RWPE2 (cell line): Measurements from ENCODE around the gene TMEM108.

Experiments used
- ATAC-seq: fragments of 200-7000 bp; cut with Tn5 transposase; 3 replicates; pipeline ENCODE4 v1.9.1; 2021; ENCODE audit warnings: low read depth
- DNase-seq: peaks from one replicate; pipeline ENCODE4 v3.0.0-alpha.2; 2020; ENCODE audit warnings: low spot score
- H3K27ac ChIP-seq: fragments of 450-650 bp; 2 replicates; pipeline ENCODE4 v1.5.1; 2017; ENCODE audit warnings: mild to moderate bottlenecking; ENCODE audit not compliant: poor library complexity, severe bottlenecking
- H3K27me3 ChIP-seq: fragments of 250-450 bp; sonication (Bioruptor Pico); 2 replicates; pipeline ENCODE4 v1.5.1; 2021; ENCODE audit warnings: mild to moderate bottlenecking, moderate library complexity; ENCODE audit not compliant: insufficient read depth, poor library complexity, severe bottlenecking
- H3K36me3 ChIP-seq: fragments of 250-450 bp; sonication (Bioruptor Pico); 2 replicates; pipeline ENCODE4 v1.5.1; 2020; ENCODE audit warnings: low read depth, mild to moderate bottlenecking, moderate library complexity
- H3K4me1 ChIP-seq: fragments of 250-450 bp; sonication (Bioruptor Pico); 2 replicates; pipeline ENCODE4 v1.5.1; 2021; ENCODE audit warnings: mild to moderate bottlenecking, moderate library complexity; ENCODE audit not compliant: insufficient read depth, poor library complexity, severe bottlenecking
- H3K4me3 ChIP-seq: fragments of 250-450 bp; sonication (Bioruptor Pico); 2 replicates; pipeline ENCODE4 v1.5.1; 2021; ENCODE audit warnings: mild to moderate bottlenecking, moderate library complexity; ENCODE audit not compliant: severe bottlenecking
- H3K9me3 ChIP-seq: fragments of 250-450 bp; sonication (Bioruptor Pico); 2 replicates; pipeline ENCODE4 v1.5.1; 2021; ENCODE audit warnings: mild to moderate bottlenecking, moderate library complexity; ENCODE audit not compliant: severe bottlenecking
- TF ChIP-seq, protein P1 (sequence below): fragments of 450-650 bp; IDR thresholded peaks from one replicate; pipeline ENCODE4 v1.5.1; 2017; ENCODE audit warnings: mild to moderate bottlenecking, moderate library complexity; ENCODE audit not compliant: poor library complexity, severe bottlenecking

Gene TMEM108

DNA sequence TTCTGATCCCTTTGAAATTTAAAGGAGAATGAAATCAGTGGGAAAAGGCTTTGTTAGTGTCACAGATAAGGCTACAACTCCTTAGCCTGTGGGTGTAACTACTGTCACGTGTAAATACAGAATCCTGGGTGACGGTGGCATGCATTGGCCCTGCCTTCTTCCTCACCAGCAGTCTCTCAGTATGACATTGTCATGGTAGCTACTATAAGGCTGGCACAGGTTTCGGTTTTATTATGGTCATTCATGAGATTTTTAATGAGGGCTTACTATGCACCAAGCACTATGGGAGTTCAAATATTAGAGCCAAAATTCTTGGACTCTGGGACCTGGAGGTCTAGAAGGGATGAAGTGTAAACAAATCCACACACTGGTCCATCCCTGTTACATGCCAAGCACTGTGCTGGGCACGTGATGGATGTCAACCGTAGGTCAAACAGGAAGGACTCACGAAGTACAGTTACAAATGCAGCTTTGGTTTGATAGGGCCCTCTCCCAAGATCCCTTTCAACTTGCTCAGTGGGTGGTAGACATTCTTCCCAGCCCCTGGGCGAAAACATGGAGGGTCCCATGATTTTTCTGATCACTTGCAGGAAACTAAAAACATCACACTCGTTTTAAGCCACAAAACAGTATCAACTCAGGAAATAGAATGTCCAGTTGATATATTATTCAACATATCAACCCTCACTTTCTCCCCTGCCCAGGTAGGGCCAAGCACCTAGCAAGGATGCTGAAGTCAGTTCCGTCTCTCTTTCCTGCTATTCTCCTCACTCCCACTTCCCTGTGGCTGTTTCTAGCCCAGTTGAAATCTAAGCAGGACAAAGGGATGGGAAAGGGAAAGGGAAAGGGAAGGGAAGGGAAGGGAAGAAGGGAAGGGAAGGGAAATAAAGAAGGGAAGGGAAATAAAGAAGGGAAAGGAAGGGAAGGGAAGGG lies 387.0 kb downstream of the TMEM108 start:
- no peaks in the 10 kb centered on the region for H3K4me1 ChIP-seq
- no peaks in the 10 kb centered on the region for H3K9me3 ChIP-seq
- H3K36me3 ChIP-seq, result no peaks in the 10 kb centered on the region
- TF ChIP-seq, protein P1, sequence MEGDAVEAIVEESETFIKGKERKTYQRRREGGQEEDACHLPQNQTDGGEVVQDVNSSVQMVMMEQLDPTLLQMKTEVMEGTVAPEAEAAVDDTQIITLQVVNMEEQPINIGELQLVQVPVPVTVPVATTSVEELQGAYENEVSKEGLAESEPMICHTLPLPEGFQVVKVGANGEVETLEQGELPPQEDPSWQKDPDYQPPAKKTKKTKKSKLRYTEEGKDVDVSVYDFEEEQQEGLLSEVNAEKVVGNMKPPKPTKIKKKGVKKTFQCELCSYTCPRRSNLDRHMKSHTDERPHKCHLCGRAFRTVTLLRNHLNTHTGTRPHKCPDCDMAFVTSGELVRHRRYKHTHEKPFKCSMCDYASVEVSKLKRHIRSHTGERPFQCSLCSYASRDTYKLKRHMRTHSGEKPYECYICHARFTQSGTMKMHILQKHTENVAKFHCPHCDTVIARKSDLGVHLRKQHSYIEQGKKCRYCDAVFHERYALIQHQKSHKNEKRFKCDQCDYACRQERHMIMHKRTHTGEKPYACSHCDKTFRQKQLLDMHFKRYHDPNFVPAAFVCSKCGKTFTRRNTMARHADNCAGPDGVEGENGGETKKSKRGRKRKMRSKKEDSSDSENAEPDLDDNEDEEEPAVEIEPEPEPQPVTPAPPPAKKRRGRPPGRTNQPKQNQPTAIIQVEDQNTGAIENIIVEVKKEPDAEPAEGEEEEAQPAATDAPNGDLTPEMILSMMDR, result no peak
- H3K27ac ChIP-seq, result no peak overlapping the region
- no peak for ATAC-seq
- no peak overlapping the region for H3K4me3 ChIP-seq
- no peak for DNase-seq
- peaks cover 5% of the 10 kb centered on the region for H3K27me3 ChIP-seq

DNA sequence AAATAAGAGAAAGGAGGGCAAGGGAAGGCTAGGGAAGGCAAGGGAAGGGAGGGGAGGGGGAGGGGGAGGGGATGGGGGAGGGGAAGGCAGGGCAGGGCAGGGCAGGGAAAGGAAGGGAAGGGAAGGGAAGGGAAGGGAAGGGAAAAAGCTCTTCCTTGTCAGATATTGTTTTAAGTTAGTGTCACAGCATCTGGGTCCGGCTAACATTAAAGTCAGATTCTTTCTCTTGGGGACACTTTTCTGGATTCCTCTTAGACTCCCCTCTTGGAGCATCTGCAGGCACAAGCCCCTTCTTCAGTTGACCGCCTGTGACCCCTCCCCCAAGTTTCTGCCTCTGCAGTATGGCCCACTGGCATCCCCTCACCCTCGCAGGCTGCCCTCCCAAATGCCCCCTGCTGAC lies 387.7 kb downstream of the TMEM108 start:
- Histone ChIP-seq H3K27me3 (peaks cover 5% of the 10 kb centered on the region), H3K36me3 (no peaks in the 10 kb centered on the region), H3K9me3 (no peaks in the 10 kb centered on the region), H3K27ac (no peak overlapping the region), H3K4me3 (no peak overlapping the region), H3K4me1 (no peaks in the 10 kb centered on the region)
- no peak for DNase-seq
- ATAC-seq, result no peak
- TF ChIP-seq, protein P1, result no peak

DNA sequence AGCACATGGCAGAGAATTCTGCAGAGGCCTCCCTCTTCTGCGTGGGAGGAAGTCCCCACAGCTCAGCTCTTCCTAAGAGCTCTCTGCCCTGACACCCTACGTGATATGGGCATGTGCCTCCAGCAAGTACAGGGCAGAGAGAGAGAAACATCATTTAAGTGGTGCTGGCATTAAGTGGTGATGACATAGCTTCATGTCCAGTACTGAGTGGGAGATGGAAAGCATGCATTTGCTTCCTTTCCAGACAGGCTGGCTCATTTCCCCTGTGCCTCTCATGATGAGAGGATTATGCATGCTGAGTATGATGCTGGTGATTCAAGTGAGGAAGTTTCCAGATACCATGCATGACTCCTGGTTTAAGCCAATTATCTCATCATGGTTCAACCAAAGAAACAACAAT lies 388.5 kb downstream of the TMEM108 start:
- no peak overlapping the region for H3K27ac ChIP-seq
- TF ChIP-seq, protein P1, result no peak
- H3K27me3 ChIP-seq, result peaks cover 5% of the 10 kb centered on the region
- DNase-seq (no peak), ATAC-seq (no peak)
- no peaks in the 10 kb centered on the region for H3K4me1 ChIP-seq
- H3K36me3 ChIP-seq, result no peaks in the 10 kb centered on the region
- H3K4me3 ChIP-seq, result no peak overlapping the region
- no peaks in the 10 kb centered on the region for H3K9me3 ChIP-seq

DNA sequence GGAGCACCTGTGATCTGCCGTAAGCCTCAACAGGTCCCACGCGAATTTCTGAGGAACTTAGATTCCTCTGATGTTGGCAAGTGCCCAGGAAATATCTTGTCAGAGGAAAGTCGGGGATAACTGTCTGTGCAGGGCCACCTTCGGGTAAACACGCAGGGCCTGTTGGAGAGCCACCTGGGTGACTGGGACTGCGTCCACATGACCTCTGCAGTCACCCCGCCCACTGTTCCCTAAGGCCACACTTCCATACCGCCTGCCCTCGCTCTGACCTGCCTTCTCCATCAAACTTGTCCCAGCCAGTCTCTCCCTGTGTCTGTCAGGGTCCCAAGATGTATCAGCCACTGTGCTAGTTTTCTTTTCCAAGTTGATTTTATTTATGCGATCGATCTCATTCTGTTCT lies 390.4 kb downstream of the TMEM108 start:
- ATAC-seq (no peak), DNase-seq (no peak)
- H3K27me3 ChIP-seq, result no peaks in the 10 kb centered on the region
- no peaks in the 10 kb centered on the region for H3K36me3 ChIP-seq
- H3K27ac ChIP-seq, result no peak overlapping the region
- no peaks in the 10 kb centered on the region for H3K4me1 ChIP-seq
- H3K4me3 ChIP-seq, result no peak overlapping the region
- TF ChIP-seq, protein P1, result no peak
- no peaks in the 10 kb centered on the region for H3K9me3 ChIP-seq

DNA sequence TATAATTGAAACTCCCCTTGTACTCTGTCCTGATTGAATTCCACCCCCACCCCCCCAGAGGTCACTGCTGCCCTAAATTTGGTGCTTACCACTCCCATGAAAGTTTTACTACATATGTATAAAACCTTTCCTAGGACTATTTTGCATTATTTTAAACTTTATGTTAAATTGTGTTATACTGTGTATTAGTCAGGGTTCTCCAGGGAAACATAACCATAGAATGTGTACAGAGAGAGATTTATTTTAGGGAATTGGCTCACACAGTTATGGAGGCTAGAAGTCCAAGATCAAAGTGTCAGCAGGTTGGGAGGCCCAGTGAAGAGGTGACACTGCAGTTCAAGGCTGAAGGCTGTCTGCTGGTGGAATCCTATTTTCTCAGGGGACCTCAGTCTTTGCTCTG lies 390.9 kb downstream of the TMEM108 start:
- TF ChIP-seq, protein P1, result no peak
- Histone ChIP-seq H3K4me3 (no peak overlapping the region), H3K27ac (no peak overlapping the region), H3K4me1 (no peaks in the 10 kb centered on the region), H3K27me3 (no peaks in the 10 kb centered on the region), H3K9me3 (no peaks in the 10 kb centered on the region), H3K36me3 (no peaks in the 10 kb centered on the region)
- no peak for DNase-seq
- no peak for ATAC-seq
